Stimulated activated CD4-positive, alpha-beta T cell treated with anti-CD3 and anti-CD28 coated beads, Interleukin-4, amount 100 ng/mL, for 1 hour (primary cell): ENCODE measurements around the gene SMAD7.

ENCODE experiments used
- DNase-seq: peaks from one replicate; pipeline ENCODE4 v3.0.0-alpha.2; 2020

Gene SMAD7, protein sequence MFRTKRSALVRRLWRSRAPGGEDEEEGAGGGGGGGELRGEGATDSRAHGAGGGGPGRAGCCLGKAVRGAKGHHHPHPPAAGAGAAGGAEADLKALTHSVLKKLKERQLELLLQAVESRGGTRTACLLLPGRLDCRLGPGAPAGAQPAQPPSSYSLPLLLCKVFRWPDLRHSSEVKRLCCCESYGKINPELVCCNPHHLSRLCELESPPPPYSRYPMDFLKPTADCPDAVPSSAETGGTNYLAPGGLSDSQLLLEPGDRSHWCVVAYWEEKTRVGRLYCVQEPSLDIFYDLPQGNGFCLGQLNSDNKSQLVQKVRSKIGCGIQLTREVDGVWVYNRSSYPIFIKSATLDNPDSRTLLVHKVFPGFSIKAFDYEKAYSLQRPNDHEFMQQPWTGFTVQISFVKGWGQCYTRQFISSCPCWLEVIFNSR

DNA sequence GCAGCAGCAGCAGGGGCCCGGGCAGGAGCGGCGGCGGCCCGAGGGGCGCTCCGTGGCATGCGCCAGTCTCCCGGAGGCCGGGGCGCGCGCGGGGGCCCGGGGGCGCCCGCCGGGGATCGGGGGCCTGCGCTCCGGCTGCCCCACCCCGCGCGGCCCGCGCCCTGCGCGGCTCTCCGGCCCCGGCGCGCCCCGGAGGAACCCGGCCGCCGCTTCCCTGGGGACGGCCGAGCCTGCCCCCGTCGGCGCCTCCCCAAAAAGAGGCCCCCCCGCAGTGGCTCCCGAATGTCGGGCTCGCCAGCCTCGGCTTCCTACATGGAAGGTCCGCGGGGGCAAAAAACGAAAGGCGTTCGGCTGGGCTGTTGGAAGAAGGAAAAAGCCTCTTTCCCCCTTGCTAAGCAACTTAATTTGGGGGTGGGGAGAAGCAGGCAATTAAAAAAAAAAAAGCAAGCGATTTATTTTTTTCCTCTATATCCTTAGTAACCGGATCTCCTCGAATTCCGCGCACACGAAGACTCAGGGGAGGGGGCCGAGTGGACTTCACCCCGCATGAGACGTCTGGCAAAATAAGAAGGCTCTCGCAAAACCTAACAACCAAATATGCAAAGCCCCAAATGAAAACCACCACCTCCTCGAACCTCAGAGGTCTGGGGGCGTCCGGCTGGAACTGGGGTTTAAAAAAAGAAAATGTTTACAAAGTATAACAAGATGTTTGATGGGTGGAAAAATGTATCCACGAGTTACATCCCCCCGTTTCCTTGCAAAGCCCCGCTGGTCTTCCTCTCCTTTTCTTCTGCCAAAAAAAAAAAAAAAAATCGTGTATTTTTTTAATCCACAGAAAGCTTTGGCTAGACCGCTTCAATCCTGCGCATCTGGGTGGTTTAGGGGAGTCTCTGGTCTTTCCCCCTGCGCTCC, at the start of gene SMAD7:
Gene SMAD7 (minus strand): TSS at position 430 of the 912 bp plus-strand sequence. CDS start 541 bp downstream, outside the sequence.
- DNase-seq, result no peak

DNA sequence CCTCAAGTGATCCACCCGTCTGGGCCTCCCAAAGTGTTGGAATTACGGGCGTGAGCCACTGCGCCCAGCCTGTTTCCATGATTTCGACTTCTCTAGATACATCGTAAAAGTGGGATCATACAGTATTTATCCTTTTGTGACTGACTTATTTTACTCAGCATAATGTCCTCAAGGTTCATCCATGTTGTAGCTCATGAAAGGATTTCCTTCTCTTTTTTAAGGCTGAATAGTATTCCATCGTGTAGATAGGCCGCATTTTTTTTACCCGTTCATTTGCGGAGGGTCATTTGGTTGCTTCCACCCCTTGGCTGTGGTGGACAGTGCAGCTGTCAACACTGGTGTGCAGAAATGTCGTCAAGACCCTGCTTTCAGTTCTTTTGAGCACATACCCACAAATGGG, 48.8 kb upstream of the SMAD7 start:
- DNase-seq, result no peak

DNA sequence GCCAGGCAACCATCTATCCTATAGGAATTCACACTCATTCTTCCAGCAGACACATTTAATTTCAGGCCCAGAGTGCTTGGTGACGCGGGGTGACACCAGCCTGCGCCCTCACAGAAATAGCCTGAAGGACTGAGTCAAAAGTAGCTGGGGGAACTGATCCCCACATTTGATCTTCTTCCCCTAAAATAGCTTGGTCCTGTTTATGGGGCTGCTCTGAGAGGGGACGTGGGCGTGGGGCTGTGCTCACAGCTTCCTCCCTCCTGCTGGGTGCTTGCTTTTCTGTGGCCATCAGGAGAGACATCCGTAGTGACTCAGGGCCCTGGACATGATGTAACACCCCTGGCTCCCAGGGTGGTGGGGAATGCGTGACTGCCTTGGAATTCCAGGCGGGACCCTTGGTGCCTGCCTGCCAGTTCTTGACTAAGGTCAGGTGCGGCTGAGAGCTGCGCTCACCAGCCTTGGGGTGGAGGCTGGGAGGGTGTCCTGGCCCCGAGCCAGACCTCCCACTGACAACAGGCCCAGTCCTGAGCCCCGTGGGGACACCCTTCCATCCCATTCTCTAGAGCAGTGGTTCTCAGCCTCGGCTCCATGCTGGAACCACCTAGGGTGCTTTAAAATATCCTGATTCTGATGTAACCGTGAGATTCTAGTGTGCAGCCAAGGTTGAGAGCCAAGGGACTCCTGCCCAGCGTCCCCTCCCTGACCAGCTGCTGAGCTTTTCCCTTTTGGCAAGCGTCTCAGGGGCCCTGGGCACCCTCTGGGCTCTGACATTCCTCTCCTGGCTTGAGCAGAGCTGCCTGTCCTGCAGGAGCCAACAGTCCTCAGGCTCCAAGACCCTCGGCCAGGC, 47.4 kb upstream of the SMAD7 start:
- no peak for DNase-seq

DNA sequence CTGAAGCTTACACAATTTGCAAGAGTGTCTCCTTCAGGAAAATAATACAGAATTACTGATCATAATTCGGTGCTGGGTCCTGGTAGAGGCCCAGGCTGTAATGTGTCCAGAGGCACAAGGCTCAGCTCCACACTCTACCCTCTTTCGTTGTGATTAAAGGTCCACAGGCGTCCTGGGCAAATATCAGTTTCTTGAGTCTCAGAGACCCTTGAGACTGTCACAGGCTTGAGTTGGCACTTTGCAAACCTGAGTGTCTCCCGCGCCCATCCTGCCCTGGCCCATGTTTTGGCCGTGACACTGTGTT, 46.9 kb upstream of the SMAD7 start:
- no peak for DNase-seq

DNA sequence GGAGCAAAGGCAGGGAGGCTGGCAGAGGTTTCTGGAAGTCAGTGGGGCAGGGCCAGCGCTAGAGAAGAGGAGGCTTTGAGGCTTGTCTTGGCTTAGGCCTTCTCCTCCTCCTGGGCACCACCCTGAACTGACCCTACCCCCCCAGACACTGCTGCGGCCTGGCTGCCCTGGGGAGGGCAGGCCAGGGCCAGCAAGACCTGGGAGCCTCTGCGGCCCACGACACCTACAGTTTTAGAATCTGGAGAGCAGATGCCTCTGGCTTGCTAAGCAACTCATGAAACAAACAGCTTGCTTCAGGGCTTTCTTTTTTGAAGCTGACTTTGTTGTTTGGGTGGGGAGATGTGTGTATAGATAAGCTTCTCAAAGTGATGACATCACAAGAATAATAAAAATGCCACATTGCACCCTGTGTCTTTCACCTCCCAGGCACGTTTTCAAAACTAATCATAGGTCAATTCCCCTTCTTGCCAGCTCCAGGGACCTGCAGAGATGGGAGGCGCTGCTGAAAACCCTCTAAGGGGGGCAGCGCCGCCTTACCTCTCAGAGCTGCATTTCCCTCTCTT, 46.2 kb upstream of the SMAD7 start:
- no peak for DNase-seq

DNA sequence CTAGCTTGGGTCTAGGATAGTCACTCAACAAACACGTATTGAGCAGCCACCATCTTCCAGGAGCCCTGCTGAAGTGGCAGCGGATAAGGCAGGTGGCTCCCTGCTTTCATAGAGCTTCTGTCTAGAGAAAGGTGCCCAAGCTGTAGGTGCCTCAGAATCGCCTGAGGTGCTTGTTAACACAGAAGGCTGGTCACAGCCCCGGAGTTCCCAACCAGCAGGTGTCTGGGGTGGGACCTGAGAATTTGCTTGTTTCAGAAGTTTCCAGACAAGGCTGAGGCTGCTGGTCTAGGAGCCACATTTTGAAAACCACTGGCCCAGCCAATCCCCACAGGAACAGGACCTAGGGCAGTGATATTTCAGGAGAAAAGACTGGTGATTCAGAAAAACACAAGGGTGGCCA, 45.3 kb upstream of the SMAD7 start:
- no peak for DNase-seq

DNA sequence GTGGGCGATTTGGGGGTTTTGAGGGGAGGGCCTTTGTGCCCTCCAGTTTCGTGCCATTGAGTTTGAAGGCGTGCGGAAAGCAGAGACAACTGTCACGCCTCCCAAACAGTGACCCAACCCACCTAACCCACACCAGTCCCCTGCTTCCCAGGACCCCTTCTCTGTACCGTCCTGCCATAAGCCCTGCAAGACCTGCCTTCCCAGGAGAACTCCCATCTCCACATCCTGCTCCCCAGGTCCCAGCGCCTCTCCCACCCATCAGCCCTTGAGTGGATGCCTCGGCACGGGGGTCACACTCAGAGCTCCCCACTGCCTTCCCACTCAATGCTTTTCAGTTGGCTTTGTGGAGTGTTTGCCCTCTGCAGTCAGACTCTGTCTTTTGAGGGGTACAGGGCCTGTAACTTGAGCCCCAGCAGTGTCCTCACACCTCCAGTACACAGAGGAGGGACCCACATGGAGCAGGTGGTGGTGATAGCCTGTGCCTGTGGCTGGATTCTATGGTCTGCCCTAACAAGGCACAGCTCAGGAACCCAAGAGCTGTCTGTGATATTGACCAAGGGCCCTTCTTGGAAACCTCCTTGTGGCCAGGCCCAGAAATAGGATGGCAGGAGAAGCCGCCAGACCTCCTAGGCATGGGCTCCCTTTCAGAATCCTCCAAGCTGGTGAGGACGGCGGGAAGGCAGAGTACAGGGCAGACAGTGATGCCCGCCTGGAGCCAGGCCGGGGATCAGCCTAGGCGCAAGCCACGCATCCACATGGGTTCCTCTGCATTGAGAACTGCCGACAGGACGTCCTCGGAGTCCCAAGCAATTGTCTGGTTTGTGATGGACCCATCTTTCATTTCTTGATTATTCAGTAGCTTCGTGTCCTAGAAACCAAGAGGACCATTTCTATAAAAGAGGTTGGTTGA, 44.4 kb upstream of the SMAD7 start:
- no peak for DNase-seq

DNA sequence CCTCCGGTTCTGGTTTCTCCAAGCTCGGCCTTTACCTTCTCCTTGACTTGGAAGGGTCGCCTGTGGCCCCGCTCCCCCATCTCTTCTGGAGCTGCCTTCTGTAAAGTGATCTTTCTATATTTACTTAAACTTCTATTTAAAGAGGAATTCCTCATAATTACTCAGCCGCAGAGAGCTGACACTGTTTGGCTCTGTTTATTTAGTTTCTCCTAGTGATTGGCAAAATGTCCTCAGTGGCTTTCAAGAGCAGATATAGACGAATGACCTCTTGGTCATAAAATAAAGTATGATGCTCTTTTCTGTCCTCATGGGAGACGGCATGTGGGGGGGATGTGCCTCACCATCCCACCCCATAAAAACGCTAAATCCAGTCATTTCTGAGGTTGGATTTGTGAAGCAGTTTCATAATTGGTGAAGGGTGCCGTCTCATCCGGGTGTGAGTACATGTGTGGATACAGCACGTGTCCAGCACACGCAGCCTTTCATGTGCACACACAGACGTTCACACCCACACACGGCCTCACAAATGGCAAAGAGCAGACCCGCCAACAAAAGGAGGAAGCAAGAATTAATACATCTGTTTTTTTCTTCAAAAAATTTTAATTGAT, 43.4 kb upstream of the SMAD7 start:
- DNase-seq, result no peak

DNA sequence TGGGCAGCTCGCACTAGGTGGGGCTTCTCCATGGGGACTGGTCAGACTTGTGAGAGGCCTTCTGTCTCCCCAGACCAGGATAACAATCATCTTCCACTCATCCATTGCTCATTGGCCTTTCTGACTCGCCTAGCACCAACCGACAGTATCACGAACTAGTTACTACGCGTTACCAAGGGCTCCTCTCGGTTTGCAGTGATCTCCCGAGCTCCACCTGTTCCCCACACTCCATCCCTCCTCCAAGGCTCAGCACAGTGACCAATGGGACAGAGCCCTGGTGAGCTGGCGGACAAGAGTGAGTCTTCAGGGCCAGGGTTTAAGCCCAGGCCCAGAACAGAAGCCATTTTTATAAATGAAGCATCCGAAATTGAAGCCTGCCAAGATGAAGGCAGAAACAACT, 42.8 kb upstream of the SMAD7 start:
- DNase-seq, result no peak

DNA sequence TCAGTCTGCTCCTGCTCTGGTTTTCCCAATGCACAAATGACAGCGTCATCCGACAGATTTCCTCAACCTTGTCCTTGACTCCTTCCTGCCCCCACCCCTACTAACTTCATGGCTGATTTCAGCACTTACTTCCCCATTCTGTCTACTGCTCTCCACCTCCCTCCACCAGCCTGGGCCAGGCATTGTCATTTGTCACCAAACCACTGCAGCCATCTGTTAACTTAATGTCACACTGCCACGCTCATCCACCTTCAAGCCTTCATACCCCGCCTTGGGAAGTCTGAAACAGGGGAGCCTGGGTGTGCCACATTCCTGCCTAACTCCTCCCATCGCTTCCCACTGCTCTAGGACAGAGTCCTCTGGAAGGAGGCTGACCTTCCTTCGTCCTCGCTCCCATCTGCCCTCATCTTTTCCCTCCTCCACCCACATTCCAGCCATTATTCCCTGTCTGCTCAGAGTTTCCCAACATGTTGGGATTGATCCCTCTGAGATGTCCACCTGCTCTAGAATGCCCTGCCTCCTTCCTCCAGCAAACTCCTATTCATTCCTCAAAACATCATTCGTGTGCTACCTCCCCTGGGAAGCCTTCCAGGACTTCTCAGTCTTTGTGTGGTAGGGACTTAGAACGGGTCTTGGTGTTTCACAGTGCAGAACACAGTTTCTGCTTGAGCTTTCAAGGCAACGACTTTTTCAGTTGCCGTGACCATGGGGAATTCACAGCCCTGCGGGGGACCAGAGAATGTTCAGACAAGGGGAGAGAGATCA, 42.2 kb upstream of the SMAD7 start:
- DNase-seq, result no peak

DNA sequence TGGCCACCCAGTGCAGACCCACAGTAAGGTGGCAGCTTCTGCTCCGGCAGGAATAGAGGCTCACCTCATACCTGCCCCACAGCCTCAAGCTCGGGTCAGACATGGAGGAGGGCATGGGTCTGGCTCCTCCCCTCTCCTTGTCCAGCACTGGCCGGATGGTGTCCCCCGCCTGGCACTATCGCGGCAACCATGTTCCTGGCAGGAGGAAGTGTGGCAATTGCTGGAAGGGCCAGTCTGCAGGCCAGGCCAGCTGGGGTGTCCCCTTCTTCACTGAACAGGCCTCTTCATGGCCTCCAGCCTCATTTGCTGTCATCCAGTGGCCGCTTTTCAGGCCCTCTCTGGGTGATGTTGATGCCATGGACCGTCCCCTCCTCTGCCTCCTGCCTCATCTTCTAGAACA, 41.4 kb upstream of the SMAD7 start:
- DNase-seq, result no peak

DNA sequence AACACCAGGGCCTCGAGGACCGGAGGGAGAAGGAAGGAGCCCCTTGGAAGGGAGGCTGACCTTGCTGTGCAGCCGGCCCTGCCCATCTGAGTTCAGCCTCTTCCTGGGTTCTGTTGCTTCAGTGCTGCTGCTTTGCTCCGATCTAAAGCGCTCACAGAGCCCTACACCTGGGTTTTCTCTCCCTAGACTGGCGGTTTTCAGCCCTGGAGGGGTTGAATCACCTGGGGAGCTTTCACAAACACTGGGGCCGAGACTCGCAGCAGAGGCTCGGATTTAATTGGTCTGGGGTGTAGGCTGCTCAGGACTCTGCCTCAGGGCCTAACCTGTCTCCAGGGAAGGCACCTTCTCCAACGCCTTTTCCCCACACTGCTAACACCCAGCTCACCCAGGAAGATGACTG, 40.9 kb upstream of the SMAD7 start:
- DNase-seq, result no peak

DNA sequence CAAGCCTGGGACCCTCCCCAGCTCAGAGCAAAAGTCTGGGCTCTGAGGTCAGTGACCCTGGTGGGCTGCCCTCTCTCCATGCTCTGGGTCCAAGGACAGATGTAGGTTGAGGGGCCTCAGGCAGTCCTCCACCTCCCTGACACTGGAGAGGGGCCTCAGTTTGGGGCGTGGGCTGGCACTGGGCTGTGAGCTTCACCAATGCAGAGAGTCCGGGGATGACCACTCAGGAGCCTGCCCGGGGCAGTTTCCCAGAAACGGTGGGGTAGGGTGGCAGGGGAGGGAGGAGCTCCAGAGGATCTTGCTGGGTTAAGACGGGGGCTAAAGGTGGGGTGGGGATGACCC, 40.5 kb upstream of the SMAD7 start:
- DNase-seq, result no peak

DNA sequence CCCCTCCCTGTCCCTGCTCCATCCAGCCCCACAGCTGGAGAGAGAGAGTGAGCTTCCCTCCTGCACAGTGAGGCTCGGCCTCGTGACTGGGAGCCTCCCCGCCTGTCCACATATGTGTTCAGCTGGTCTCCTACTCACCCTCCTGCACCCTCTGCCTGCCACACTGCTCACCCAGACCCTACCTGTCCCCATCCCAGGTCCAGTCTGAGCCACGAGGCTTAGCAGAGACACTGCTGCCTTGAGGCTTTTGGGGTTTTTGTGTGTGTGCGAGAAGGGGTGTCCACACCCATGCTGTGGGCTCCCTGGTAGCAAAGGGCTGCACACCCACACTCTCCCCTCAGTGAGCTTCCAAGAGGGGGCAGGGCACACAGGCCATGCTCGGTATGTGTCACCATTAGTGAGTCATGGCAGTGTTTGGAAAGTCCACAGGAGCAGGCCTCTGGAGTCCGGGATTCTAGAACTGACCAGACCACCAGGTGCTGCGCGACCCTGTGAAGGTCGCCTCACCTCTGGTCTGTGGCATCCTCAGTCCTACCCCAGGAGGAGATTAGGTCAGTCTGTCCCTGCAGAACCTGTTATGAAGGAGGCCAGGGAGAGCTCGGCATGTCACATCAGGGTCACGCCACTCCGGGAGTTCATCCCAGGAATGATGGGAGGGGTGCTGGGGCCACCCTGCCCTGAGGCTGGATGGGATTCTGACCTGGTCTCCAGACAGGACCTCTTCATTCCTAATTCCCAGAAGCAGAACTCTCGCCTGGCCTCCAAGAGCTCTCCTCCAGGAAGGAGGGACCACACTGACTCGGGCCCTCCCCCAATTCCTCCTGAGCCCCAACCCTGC, 39.9 kb upstream of the SMAD7 start:
- DNase-seq, result no peak

DNA sequence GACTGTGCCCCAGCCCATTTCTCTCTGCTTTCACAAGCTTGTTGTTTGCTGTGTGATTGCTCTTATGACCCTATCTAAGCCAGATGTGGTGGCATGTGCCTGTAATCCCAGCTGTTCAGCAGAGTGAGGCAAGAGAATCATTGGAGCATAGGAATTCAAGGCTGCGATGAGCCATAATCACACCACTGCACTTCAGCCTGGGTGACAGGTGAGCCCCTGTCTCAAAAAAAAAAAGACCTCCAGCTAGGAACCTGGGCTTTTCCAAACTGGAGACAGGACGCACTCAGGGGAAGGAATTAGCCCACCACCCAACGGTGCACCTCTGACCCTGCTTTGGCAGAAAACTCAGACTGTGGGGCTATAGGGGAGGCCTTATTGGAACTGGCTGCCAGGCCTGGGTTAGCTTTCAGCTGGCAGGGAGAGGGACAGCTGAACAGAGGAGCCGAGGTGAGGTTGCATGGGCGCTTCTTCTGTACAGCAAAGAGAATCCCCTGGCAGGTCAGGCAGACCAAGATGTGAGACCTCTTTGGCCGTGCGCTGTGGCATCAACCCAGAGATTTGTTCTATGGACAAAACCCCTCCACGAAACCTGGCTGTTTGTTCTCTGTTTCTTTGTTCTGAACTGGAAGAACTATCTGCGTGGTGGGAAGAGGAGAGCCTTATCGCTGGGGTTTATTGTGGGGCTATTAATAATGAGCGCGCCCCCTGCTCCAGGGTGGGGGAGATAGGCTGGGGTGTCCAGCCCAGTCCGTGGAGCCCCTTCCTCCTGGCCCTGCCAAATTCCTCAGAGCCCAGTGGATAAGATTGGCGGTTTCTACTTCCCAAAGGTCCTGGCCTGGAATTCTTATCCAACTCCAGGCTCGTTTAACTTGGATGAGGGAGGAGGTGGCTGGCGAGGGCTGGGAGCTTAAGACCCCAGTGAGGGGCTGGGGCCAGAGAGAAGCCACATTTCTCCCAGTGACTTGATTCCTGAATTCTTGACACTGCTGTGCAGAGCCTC, 38.8 kb upstream of the SMAD7 start:
- DNase-seq, result no peak

DNA sequence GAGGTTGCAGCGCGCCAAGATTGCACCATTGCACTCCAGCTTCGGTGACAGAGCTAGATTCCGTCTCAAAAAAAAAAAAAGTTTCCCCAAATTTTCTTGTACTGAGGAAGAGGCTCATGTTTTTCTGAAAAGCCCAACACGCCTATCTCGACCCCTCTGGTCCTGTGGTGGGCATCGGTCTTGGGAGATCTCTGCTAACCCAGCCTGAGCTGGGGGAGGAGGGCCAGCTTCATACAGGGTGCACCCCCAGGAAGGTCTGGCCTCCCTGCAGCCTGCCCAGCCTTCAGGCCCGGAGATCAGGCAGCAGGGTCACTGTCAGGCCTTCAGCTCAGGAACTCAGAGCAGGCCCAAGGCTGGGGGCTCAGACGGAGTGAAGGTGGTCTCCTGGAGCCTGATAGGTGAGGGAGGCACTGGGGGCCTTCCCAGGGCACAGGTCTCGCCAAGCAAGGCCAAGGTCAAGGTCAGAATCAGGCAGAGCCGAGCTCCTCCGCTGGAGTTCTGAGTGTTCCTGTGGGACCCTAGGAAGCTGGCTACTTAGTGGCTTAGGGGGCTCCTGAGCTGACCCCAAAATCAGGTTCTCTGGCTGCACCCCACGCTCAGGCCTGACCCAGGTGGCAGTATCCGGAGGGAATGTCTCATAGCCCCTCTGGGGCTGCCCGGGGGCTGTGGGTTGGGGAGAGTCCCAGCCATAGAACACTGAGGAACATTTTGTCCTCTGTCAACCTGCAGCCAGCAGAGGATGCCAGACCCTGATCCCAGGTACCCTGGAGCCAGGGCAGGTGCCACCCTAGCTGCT, 37.9 kb upstream of the SMAD7 start:
- DNase-seq, result no peak

DNA sequence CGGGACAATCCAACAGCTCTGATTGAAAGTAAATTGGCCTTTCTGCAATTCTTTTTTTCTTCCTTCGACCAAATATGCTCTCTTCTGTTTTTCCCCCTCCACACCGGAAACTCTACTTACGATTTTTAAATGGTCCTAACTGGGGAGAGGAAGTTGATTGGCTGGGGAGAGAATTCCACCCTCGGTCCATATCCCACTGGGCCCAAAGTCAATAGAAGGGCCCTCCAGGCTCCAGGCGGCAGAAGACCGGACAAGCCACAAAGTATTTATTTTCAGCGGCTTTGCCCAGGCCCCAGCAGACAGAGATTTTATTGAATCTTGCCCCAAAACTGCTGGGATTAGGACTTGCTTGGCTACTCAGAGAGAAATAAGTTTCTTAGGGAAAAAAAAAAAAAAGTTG, 37.1 kb upstream of the SMAD7 start:
- no peak for DNase-seq
